Measurements from ENCODE around the gene RPS16. TPM values are rescaled to one million over a fixed set of nuclear protein-coding genes. Genes with fewer than 3 reads are reported as not detected.

RPS16 gene
- total and polyA plus RNA-seq, 2 donors (not counting 1 experiment from before 2014, with no cell fraction given): 3,910 to 6,448 TPM

Small RNA genes within 50 kb of the gene (small RNA-seq; reads per million reads assigned to genes)
- not detected for gene MIR4530 (ENCODE audit: insufficient read length, low read depth, low replicate concordance)

Other genes with a start within 250 kb of the RPS16 start
- not detected in 2 replicates for gene NCCRP1, start 239.0 kb downstream of the RPS16 start, total RNA-seq
- gene NCCRP1, start 239.0 kb downstream of the RPS16 start, polyA plus RNA-seq: 0.04 and 0.10 TPM in 2 replicates
- not detected in 2 replicates for gene SYCN, start 231.7 kb downstream of the RPS16 start, total RNA-seq
- gene SYCN, start 231.7 kb downstream of the RPS16 start, polyA plus RNA-seq: not detected in 2 replicates
- gene IFNL3, start 190.9 kb downstream of the RPS16 start, total RNA-seq: not detected in 2 replicates
- gene IFNL3, start 190.9 kb downstream of the RPS16 start, polyA plus RNA-seq: not detected in 2 replicates
- gene IFNL4, start 187.1 kb downstream of the RPS16 start, total RNA-seq: not detected in 2 replicates
- gene IFNL4, start 187.1 kb downstream of the RPS16 start, polyA plus RNA-seq: not detected in 2 replicates
- not detected in 2 replicates for gene IFNL2, start 167.6 kb downstream of the RPS16 start, total RNA-seq
- gene IFNL2, start 167.6 kb downstream of the RPS16 start, polyA plus RNA-seq: not detected in 2 replicates
- gene IFNL1, start 139.5 kb downstream of the RPS16 start, total RNA-seq: not detected in 2 replicates
- gene IFNL1, start 139.5 kb downstream of the RPS16 start, polyA plus RNA-seq: not detected in 2 replicates
- 1.0 and 1.7 TPM in 2 replicates for gene LRFN1, start 115.1 kb downstream of the RPS16 start, total RNA-seq
- 1.8 and 2.9 TPM in 2 replicates for gene LRFN1, start 115.1 kb downstream of the RPS16 start, polyA plus RNA-seq
- 169 and 176 TPM in 2 replicates for gene GMFG, start 99.9 kb downstream of the RPS16 start, total RNA-seq
- gene GMFG, start 99.9 kb downstream of the RPS16 start, polyA plus RNA-seq: 161 and 174 TPM in 2 replicates
- 90.0 and 96.1 TPM in 2 replicates for gene SAMD4B, start 93.5 kb downstream of the RPS16 start, total RNA-seq
- gene SAMD4B, start 93.5 kb downstream of the RPS16 start, polyA plus RNA-seq: 62.9 and 87.3 TPM in 2 replicates
- gene PAF1, start 44.8 kb downstream of the RPS16 start, total RNA-seq: 54.6 and 59.9 TPM in 2 replicates
- gene PAF1, start 44.8 kb downstream of the RPS16 start, polyA plus RNA-seq: 387 and 819 TPM in 2 replicates
- gene MED29, start 44.6 kb downstream of the RPS16 start, total RNA-seq: 47.5 and 53.0 TPM in 2 replicates
- gene MED29, start 44.6 kb downstream of the RPS16 start, polyA plus RNA-seq: 33.0 and 36.3 TPM in 2 replicates
- gene ZFP36, start 29.1 kb downstream of the RPS16 start, total RNA-seq: 252 and 260 TPM in 2 replicates
- gene ZFP36, start 29.1 kb downstream of the RPS16 start, polyA plus RNA-seq: 1,123 and 1,633 TPM in 2 replicates
- gene PLEKHG2, start 23.3 kb downstream of the RPS16 start, total RNA-seq: 154 and 167 TPM in 2 replicates
- gene PLEKHG2, start 23.3 kb downstream of the RPS16 start, polyA plus RNA-seq: 27.0 and 32.3 TPM in 2 replicates
- 195 and 203 TPM in 2 replicates for gene SUPT5H, start 9.6 kb upstream of the RPS16 start, total RNA-seq
- 119 and 197 TPM in 2 replicates for gene SUPT5H, start 9.6 kb upstream of the RPS16 start, polyA plus RNA-seq
- 52.3 and 55.3 TPM in 2 replicates for gene TIMM50, start 44.9 kb upstream of the RPS16 start, total RNA-seq
- gene TIMM50, start 44.9 kb upstream of the RPS16 start, polyA plus RNA-seq: 25.7 and 27.9 TPM in 2 replicates
- 0.41 and 1.1 TPM in 2 replicates for gene DLL3, start 63.0 kb upstream of the RPS16 start, total RNA-seq
- 0.30 and 0.46 TPM in 2 replicates for gene DLL3, start 63.0 kb upstream of the RPS16 start, polyA plus RNA-seq
- gene SELENOV, start 79.2 kb upstream of the RPS16 start, total RNA-seq: not detected in 2 replicates
- gene SELENOV, start 79.2 kb upstream of the RPS16 start, polyA plus RNA-seq: not detected in 2 replicates
- gene EID2B, start 96.9 kb upstream of the RPS16 start, total RNA-seq: 6.0 and 7.6 TPM in 2 replicates
- gene EID2B, start 96.9 kb upstream of the RPS16 start, polyA plus RNA-seq: 2.1 and 3.0 TPM in 2 replicates
- 13.8 and 14.1 TPM in 2 replicates for gene EID2, start 104.2 kb upstream of the RPS16 start, total RNA-seq
- gene EID2, start 104.2 kb upstream of the RPS16 start, polyA plus RNA-seq: 5.2 and 6.2 TPM in 2 replicates
- not detected in 2 replicates for gene LGALS13, start 166.6 kb upstream of the RPS16 start, total RNA-seq
- not detected in 2 replicates for gene LGALS13, start 166.6 kb upstream of the RPS16 start, polyA plus RNA-seq
- not detected in 2 replicates for gene LGALS16, start 220.0 kb upstream of the RPS16 start, total RNA-seq
- gene LGALS16, start 220.0 kb upstream of the RPS16 start, polyA plus RNA-seq: not detected in 2 replicates